Measurements from ENCODE around the gene MAMDC4.

Gene MAMDC4

DNA sequence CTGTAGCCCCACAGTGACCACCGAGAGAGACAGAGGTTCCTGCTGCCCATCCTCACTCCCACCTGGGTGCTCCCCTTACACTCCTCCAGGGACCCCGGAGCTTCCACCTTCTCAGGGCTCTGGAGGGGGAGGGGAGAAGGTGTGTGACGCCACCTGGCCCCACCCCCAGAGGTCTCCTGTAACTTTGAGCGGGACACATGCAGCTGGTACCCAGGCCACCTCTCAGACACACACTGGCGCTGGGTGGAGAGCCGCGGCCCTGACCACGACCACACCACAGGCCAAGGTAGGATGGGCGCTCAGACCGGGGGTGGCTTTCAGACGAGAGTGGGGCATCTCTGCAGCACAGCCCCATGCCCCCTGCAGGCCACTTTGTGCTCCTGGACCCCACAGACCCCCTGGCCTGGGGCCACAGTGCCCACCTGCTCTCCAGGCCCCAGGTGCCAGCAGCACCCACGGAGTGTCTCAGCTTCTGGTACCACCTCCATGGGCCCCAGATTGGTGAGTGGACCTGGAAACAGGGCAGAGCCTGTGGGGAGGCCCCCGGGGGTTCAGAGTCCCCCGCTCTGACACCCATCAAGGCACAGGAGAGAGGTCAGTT is 4.5 kb downstream of the MAMDC4 start:
- TF ChIP-seq, protein P1, sequence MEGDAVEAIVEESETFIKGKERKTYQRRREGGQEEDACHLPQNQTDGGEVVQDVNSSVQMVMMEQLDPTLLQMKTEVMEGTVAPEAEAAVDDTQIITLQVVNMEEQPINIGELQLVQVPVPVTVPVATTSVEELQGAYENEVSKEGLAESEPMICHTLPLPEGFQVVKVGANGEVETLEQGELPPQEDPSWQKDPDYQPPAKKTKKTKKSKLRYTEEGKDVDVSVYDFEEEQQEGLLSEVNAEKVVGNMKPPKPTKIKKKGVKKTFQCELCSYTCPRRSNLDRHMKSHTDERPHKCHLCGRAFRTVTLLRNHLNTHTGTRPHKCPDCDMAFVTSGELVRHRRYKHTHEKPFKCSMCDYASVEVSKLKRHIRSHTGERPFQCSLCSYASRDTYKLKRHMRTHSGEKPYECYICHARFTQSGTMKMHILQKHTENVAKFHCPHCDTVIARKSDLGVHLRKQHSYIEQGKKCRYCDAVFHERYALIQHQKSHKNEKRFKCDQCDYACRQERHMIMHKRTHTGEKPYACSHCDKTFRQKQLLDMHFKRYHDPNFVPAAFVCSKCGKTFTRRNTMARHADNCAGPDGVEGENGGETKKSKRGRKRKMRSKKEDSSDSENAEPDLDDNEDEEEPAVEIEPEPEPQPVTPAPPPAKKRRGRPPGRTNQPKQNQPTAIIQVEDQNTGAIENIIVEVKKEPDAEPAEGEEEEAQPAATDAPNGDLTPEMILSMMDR (IDR thresholded peaks at IDR 0.05; ENCODE audit: borderline replicate concordance, insufficient read depth, low read depth, low read length), result 0 out of 2 replicates have a peak, but pooled peaks have one; percentile 16
- H3K4me3 ChIP-seq (ENCODE audit: low read depth, low read length), result no peak overlapping the region

DNA sequence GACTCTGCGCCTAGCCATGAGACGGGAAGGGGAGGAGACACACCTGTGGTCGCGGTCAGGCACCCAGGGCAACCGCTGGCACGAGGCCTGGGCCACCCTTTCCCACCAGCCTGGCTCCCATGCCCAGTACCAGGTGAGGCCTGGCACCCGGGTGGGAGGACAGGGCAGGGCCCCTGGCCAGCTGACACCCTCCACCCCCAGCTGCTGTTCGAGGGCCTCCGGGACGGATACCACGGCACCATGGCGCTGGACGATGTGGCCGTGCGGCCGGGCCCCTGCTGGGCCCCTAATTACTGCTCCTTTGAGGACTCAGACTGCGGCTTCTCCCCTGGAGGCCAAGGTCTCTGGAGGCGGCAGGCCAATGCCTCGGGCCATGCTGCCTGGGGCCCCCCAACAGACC is 5.0 kb downstream of the MAMDC4 start:
- no peak overlapping the region for H3K4me3 ChIP-seq (ENCODE audit: low read depth, low read length)
- TF ChIP-seq, protein P1 (IDR thresholded peaks at IDR 0.05; ENCODE audit: borderline replicate concordance, insufficient read depth, low read depth, low read length), result no peak

DNA sequence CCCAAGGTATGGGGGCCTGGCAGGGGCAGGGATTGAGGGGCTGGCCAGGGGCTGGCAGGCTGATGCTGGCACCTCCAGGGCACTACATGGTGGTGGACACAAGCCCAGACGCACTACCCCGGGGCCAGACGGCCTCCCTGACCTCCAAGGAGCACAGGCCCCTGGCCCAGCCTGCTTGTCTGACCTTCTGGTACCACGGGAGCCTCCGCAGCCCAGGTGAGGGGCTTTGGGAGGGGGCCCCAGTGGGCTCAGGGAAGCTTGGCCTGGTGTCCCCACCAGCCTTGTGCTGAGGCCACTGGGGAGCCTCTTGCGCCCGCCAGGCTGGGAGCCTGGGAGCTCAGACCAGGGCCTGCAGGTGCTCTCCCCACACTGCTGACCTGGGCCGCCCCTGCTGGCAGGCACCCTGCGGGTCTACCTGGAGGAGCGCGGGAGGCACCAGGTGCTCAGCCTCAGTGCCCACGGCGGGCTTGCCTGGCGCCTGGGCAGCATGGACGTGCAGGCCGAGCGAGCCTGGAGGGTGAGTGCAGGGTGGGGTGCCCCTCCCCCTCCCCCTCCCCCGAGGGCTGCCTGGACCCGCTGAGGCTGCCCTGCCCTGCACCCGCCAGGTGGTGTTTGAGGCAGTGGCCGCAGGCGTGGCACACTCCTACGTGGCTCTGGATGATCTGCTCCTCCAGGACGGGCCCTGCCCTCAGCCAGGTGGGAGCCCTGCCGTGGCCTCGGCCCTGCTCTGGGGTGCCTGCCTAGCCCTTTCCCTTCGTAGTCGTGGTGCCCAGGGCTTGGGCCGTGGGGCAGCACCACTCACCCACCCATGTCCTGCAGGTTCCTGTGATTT is 5.7 kb downstream of the MAMDC4 start:
- no peak overlapping the region for H3K4me3 ChIP-seq (ENCODE audit: low read depth, low read length)
- TF ChIP-seq, protein P1 (IDR thresholded peaks at IDR 0.05; ENCODE audit: borderline replicate concordance, insufficient read depth, low read depth, low read length), result no peak

DNA sequence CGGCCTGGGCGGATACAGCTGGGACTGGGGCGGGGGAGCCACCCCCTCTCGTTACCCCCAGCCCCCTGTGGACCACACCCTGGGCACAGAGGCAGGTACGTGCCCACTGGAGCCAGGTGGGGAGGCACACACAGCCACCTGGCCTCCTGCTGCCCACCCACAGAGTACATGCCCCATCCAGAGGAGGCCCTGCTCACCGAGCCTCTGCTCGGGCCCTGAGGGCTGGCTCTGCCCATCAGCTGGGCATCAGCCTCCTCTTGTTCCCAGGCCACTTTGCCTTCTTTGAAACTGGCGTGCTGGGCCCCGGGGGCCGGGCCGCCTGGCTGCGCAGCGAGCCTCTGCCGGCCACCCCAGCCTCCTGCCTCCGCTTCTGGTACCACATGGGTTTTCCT is 6.3 kb downstream of the MAMDC4 start:
- no peak overlapping the region for H3K4me3 ChIP-seq (ENCODE audit: low read depth, low read length)
- TF ChIP-seq, protein P1 (IDR thresholded peaks at IDR 0.05; ENCODE audit: borderline replicate concordance, insufficient read depth, low read depth, low read length), result no peak

DNA sequence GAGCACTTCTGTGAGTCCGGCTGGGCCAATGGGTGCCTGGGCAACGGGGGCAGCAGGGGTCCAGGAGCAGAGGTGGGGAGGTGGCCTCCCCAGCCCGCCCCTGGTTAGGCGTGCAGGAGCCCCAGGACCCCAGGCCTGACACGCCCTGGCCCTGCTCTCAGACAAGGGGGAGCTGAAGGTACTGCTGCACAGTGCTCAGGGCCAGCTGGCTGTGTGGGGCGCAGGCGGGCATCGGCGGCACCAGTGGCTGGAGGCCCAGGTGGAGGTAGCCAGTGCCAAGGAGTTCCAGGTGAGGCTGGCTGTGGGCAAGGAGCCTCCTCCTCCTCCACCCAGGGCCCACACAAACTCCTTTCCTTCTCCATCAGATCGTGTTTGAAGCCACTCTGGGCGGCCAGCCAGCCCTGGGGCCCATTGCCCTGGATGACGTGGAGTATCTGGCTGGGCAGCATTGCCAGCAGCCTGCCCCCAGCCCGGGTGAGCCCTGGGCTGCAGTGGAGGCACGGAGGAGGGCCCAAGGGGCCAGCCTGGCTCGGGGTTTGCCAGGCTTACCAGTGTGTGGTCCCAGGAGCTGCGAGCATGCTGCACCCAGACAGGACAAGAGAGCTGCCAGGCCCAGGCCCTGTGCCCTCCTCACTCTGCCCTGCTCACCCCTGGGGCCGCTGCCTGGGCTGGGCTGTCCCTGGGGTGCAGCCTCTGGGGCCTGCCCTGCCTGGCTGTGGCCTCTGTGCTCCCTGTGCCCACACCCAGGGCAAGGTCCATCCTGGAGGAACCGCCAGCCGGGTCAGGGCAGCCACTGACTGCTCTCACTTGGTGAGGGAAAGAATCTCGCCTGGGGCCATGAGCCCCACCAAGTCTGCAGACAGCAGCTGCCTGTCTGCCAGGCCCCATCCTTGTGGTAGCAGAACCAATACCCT is 7.0 kb downstream of the MAMDC4 start:
- no peak overlapping the region for H3K4me3 ChIP-seq (ENCODE audit: low read depth, low read length)
- TF ChIP-seq, protein P1 (IDR thresholded peaks at IDR 0.05; ENCODE audit: borderline replicate concordance, insufficient read depth, low read depth, low read length), result no peak

DNA sequence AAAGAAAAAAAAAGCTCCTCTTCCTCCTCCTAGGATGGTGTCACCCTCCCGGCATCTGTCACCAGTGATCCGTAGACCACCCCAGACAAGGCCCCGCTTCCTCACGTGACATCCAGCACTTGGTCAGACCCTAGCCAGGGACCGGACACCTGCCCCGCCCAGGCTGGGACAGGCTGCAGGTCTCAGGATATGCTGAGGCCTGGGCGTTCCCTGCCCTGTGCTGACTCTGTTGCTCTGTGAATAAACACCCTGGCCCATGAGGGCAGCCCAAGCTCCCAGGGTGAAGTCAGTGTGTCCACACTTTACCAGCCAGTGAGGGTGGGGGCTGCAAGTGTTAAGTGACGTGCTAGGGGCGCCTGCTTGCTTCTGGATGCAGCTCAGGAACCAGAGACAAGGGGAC is 8.4 kb downstream of the MAMDC4 start:
- TF ChIP-seq, protein P1 (IDR thresholded peaks at IDR 0.05; ENCODE audit: borderline replicate concordance, insufficient read depth, low read depth, low read length), result no peak
- no peak overlapping the region for H3K4me3 ChIP-seq (ENCODE audit: low read depth, low read length)
